ENCODE results near the gene HMCN1.

DNA sequence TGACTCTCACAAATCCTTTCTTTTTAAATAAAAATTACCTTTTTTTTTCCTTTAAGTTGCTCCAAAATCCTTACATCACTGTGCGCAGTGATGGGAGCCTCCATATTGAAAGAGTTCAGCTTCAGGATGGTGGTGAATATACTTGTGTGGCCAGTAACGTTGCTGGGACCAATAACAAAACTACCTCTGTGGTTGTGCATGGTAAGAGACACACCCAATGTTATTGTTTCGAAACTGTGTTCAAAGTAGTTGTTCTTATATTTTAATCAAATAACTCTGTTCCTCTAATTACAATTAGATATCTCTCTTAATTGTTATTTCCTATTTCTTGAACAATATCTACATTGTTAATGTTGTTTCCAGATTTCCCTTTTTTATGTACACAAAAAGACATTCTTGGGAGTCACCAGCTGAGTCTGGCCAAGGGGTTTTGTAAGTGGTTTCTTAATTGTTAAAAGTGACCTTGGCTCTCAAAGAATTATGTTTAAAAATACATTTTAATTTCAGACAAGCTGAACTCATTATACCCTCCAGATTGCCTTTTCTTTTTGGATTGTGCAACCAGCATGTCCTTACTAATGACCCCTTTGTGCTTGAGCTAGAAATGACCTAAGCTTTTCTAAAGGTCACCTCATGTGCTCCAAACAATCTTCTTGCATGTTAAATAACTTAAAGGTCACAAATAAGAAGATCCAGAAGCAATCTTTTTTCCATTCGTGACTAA is 250.1 kb downstream of the HMCN1 start:
- TF ChIP-seq RAD21 (IDR thresholded peaks at IDR 0.05; ENCODE audit: low read length) = no peak
- TF ChIP-seq, protein P1, sequence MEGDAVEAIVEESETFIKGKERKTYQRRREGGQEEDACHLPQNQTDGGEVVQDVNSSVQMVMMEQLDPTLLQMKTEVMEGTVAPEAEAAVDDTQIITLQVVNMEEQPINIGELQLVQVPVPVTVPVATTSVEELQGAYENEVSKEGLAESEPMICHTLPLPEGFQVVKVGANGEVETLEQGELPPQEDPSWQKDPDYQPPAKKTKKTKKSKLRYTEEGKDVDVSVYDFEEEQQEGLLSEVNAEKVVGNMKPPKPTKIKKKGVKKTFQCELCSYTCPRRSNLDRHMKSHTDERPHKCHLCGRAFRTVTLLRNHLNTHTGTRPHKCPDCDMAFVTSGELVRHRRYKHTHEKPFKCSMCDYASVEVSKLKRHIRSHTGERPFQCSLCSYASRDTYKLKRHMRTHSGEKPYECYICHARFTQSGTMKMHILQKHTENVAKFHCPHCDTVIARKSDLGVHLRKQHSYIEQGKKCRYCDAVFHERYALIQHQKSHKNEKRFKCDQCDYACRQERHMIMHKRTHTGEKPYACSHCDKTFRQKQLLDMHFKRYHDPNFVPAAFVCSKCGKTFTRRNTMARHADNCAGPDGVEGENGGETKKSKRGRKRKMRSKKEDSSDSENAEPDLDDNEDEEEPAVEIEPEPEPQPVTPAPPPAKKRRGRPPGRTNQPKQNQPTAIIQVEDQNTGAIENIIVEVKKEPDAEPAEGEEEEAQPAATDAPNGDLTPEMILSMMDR (IDR thresholded peaks at IDR 0.05) = no peak
- TF ChIP-seq FOXM1 (IDR thresholded peaks at IDR 0.05; ENCODE audit: low read depth) = no peak
- TF ChIP-seq JUND (IDR thresholded peaks at IDR 0.05) = no peak
- no peak for TF ChIP-seq RFX5 (IDR thresholded peaks at IDR 0.05; ENCODE audit: low read length)
- TF ChIP-seq POLR2AphosphoS5 (IDR thresholded peaks at IDR 0.05; ENCODE audit: low read depth, low read length) = no peak
- TF ChIP-seq EP300 (IDR thresholded peaks at IDR 0.05; ENCODE audit: borderline replicate concordance in 1 of 2, low read depth in 1 of 2, low read length in 1 of 2) = no peak
- TF ChIP-seq YY1 (IDR thresholded peaks at IDR 0.05; ENCODE audit: low read depth) = no peak
- TF ChIP-seq, protein P2, sequence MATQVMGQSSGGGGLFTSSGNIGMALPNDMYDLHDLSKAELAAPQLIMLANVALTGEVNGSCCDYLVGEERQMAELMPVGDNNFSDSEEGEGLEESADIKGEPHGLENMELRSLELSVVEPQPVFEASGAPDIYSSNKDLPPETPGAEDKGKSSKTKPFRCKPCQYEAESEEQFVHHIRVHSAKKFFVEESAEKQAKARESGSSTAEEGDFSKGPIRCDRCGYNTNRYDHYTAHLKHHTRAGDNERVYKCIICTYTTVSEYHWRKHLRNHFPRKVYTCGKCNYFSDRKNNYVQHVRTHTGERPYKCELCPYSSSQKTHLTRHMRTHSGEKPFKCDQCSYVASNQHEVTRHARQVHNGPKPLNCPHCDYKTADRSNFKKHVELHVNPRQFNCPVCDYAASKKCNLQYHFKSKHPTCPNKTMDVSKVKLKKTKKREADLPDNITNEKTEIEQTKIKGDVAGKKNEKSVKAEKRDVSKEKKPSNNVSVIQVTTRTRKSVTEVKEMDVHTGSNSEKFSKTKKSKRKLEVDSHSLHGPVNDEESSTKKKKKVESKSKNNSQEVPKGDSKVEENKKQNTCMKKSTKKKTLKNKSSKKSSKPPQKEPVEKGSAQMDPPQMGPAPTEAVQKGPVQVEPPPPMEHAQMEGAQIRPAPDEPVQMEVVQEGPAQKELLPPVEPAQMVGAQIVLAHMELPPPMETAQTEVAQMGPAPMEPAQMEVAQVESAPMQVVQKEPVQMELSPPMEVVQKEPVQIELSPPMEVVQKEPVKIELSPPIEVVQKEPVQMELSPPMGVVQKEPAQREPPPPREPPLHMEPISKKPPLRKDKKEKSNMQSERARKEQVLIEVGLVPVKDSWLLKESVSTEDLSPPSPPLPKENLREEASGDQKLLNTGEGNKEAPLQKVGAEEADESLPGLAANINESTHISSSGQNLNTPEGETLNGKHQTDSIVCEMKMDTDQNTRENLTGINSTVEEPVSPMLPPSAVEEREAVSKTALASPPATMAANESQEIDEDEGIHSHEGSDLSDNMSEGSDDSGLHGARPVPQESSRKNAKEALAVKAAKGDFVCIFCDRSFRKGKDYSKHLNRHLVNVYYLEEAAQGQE (IDR thresholded peaks at IDR 0.05; ENCODE audit: low read depth, low read length) = no peak
- no peak for TF ChIP-seq GATA2 (CRISPR knock-in tag; IDR thresholded peaks at IDR 0.05)
